Neural cell (in vitro differentiated cells): Measurements from ENCODE around the gene SP140L. TPM values are rescaled to one million over a fixed set of nuclear protein-coding genes. Genes with fewer than 3 reads are reported as not detected.

Experiments
- H2AFZ ChIP-seq: fragments of 200-600, 300-800 bp; sonication (generic), shearing (Covaris generic); 2 replicates; pipeline ENCODE4 v1.6.0; 2014; ENCODE audit warnings: low read depth, mild to moderate bottlenecking, antibody characterized with exemption, low read length, moderate library complexity
- H3F3A ChIP-seq: fragments of 200-600 bp; shearing (Covaris generic); 2 replicates; pipeline ENCODE4 v1.6.1; 2016; ENCODE audit warnings: mild to moderate bottlenecking, moderate library complexity, mixed read lengths, antibody characterized with exemption, low read length; ENCODE audit not compliant: insufficient read depth, poor library complexity, severe bottlenecking
- H3K27ac ChIP-seq: fragments of 200-600, 300-800 bp; sonication (generic), shearing (Covaris generic); 2 replicates; pipeline ENCODE4 v1.5.1; 2014; ENCODE audit warnings: mild to moderate bottlenecking, low read length, moderate library complexity
- H3K27me3 ChIP-seq: fragments of 300-800, 200-600 bp; sonication (generic), shearing (Covaris generic); 2 replicates; pipeline ENCODE4 v1.6.0; 2014; ENCODE audit warnings: mild to moderate bottlenecking, low read depth, low read length, moderate library complexity; ENCODE audit not compliant: insufficient read depth
- H3K36me3 ChIP-seq: fragments of 300-800, 200-600 bp; sonication (generic), shearing (Covaris generic); 2 replicates; pipeline ENCODE4 v1.5.1; 2014; ENCODE audit warnings: mild to moderate bottlenecking, antibody characterized with exemption, low read length, moderate library complexity; ENCODE audit not compliant: insufficient read depth
- H3K4me2 ChIP-seq: fragments of 300-800, 200-600 bp; sonication (generic), shearing (Covaris generic); 2 replicates; pipeline ENCODE4 v1.6.0; 2014; ENCODE audit warnings: mild to moderate bottlenecking, low read length
- H3K4me3 ChIP-seq: fragments of 300-800, 200-600 bp; sonication (generic), shearing (Covaris generic); 2 replicates; pipeline ENCODE4 v1.5.1; 2014; ENCODE audit warnings: mild to moderate bottlenecking, low read length, moderate library complexity
- H3K79me2 ChIP-seq: fragments of 200-600 bp; shearing (Covaris generic); replicated peaks from 2 replicates; pipeline ENCODE4 v1.6.0; 2014; ENCODE audit warnings: mild to moderate bottlenecking, low read length, moderate library complexity; ENCODE audit not compliant: insufficient read depth
- H3K9ac ChIP-seq: fragments of 300-800, 200-600 bp; sonication (generic), shearing (Covaris generic); 2 replicates; pipeline ENCODE4 v1.6.1; 2016; ENCODE audit warnings: mild to moderate bottlenecking, low read length, mixed read lengths
- H3K9me2 ChIP-seq: fragments of 200-600 bp; shearing (Covaris generic); 2 replicates; pipeline ENCODE4 v1.6.1; 2016; ENCODE audit warnings: mild to moderate bottlenecking, low read length, mixed read lengths; ENCODE audit not compliant: insufficient read depth
- H3K9me3 ChIP-seq: fragments of 200-600, 300-800 bp; sonication (generic), shearing (Covaris generic); 2 replicates; pipeline ENCODE4 v1.6.1; 2016; ENCODE audit warnings: mild to moderate bottlenecking, mixed run types, low read length, moderate library complexity, mixed read lengths
- H4K20me1 ChIP-seq: fragments of 200-600 bp; shearing (Covaris generic); 2 replicates; pipeline ENCODE4 v1.6.1; 2016; ENCODE audit warnings: mild to moderate bottlenecking, mixed run types; ENCODE audit not compliant: insufficient read depth
- EP300 ChIP-seq: fragments of 450-650 bp; conservative IDR thresholded peaks from 2 replicates; pipeline ENCODE4 v1.6.1; 2014; ENCODE audit warnings: antibody characterized with exemption, mild to moderate bottlenecking, moderate library complexity; ENCODE audit not compliant: poor library complexity, severe bottlenecking
- EZH2 ChIP-seq: fragments of 200-600, 300-800 bp; shearing (Covaris generic), sonication (generic); IDR thresholded peaks from 2 replicates; pipeline ENCODE4 v1.6.1; 2014; ENCODE audit warnings: antibody characterized with exemption, low read length, borderline replicate concordance, mild to moderate bottlenecking; ENCODE audit not compliant: insufficient read depth, poor library complexity, severe bottlenecking
- MXI1 ChIP-seq: fragments of 450-650 bp; conservative IDR thresholded peaks from 2 replicates; pipeline ENCODE4 v1.6.1; 2014; ENCODE audit warnings: antibody characterized with exemption, mild to moderate bottlenecking; ENCODE audit not compliant: poor library complexity, severe bottlenecking
- POLR2AphosphoS5 ChIP-seq: IDR thresholded peaks from 2 replicates; pipeline ENCODE4 v1.6.1; 2012
- RAD21 ChIP-seq: fragments of 450-650 bp; conservative IDR thresholded peaks from 2 replicates; pipeline ENCODE4 v1.6.1; 2014; ENCODE audit warnings: antibody characterized with exemption, mild to moderate bottlenecking, moderate library complexity
- SMC3 ChIP-seq: fragments of 450-650 bp; conservative IDR thresholded peaks from 2 replicates; pipeline ENCODE4 v1.6.1; 2014; ENCODE audit warnings: antibody characterized with exemption, mild to moderate bottlenecking, moderate library complexity; ENCODE audit not compliant: poor library complexity
- TAF1 ChIP-seq: IDR thresholded peaks from 2 replicates; pipeline ENCODE4 v1.6.1; 2012; ENCODE audit warnings: low read depth
- polyA plus RNA-seq: library from polyadenylated mRNA; depleted of rRNA; stranded (reverse); fragments of >200 nt; gene quantifications from 2 replicates; pipeline ENCODE4 v1.2.3, GENCODE V29; 2014
- TF ChIP-seq, protein P1 (sequence below): fragments of 450-650 bp; IDR thresholded peaks from 2 replicates; pipeline ENCODE4 v1.5.1; 2014; ENCODE audit warnings: antibody characterized with exemption, mild to moderate bottlenecking, moderate library complexity; ENCODE audit not compliant: poor library complexity, severe bottlenecking
- TF ChIP-seq, protein P2 (sequence below): IDR thresholded peaks from 2 replicates; pipeline ENCODE4 v1.6.1; 2012; ENCODE audit warnings: borderline replicate concordance

Gene SP140L
- polyA plus RNA-seq, 1 donor from 2014 or later: not detected

DNA sequence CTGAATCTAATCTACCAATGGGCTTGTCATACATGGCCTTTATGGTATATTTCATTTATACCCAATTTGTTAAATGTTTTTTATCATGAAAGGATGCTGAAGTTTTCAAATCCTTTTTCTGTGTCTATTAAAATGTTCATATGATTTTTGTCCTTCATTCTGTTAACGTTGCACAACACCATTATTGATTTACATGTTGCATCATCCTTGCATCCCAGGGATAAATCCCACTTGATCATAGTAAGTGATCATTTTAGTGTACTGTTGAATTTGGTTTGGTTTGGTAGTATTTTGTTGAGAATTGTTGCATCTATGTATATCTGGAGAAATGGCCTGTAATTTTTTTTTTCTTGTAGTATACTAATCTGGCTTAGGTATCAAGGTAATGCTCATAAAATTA lies 98.4 kb downstream of the SP140L start:
- no peak overlapping the region for H3K4me3 ChIP-seq
- H3K36me3 ChIP-seq: no peaks in the 10 kb centered on the region
- no peak overlapping the region for H3K4me2 ChIP-seq
- H2AFZ ChIP-seq: no peak overlapping the region
- no peaks in the 10 kb centered on the region for H3K9me3 ChIP-seq
- no peaks in the 10 kb centered on the region for H3F3A ChIP-seq
- TF ChIP-seq EP300 (no peak), TAF1 (no peak), MXI1 (no peak), SMC3 (no peak), EZH2 (no peak), RAD21 (no peak), POLR2AphosphoS5 (no peak)
- TF ChIP-seq, protein P1, sequence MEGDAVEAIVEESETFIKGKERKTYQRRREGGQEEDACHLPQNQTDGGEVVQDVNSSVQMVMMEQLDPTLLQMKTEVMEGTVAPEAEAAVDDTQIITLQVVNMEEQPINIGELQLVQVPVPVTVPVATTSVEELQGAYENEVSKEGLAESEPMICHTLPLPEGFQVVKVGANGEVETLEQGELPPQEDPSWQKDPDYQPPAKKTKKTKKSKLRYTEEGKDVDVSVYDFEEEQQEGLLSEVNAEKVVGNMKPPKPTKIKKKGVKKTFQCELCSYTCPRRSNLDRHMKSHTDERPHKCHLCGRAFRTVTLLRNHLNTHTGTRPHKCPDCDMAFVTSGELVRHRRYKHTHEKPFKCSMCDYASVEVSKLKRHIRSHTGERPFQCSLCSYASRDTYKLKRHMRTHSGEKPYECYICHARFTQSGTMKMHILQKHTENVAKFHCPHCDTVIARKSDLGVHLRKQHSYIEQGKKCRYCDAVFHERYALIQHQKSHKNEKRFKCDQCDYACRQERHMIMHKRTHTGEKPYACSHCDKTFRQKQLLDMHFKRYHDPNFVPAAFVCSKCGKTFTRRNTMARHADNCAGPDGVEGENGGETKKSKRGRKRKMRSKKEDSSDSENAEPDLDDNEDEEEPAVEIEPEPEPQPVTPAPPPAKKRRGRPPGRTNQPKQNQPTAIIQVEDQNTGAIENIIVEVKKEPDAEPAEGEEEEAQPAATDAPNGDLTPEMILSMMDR: no peak
- TF ChIP-seq, protein P2, sequence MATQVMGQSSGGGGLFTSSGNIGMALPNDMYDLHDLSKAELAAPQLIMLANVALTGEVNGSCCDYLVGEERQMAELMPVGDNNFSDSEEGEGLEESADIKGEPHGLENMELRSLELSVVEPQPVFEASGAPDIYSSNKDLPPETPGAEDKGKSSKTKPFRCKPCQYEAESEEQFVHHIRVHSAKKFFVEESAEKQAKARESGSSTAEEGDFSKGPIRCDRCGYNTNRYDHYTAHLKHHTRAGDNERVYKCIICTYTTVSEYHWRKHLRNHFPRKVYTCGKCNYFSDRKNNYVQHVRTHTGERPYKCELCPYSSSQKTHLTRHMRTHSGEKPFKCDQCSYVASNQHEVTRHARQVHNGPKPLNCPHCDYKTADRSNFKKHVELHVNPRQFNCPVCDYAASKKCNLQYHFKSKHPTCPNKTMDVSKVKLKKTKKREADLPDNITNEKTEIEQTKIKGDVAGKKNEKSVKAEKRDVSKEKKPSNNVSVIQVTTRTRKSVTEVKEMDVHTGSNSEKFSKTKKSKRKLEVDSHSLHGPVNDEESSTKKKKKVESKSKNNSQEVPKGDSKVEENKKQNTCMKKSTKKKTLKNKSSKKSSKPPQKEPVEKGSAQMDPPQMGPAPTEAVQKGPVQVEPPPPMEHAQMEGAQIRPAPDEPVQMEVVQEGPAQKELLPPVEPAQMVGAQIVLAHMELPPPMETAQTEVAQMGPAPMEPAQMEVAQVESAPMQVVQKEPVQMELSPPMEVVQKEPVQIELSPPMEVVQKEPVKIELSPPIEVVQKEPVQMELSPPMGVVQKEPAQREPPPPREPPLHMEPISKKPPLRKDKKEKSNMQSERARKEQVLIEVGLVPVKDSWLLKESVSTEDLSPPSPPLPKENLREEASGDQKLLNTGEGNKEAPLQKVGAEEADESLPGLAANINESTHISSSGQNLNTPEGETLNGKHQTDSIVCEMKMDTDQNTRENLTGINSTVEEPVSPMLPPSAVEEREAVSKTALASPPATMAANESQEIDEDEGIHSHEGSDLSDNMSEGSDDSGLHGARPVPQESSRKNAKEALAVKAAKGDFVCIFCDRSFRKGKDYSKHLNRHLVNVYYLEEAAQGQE: no peak
- no peaks in the 10 kb centered on the region for H3K79me2 ChIP-seq
- H3K27ac ChIP-seq: no peak overlapping the region
- no peaks in the 10 kb centered on the region for H3K27me3 ChIP-seq
- no peak overlapping the region for H3K9ac ChIP-seq
- no peaks in the 10 kb centered on the region for H3K9me2 ChIP-seq
- no peaks in the 10 kb centered on the region for H4K20me1 ChIP-seq

DNA sequence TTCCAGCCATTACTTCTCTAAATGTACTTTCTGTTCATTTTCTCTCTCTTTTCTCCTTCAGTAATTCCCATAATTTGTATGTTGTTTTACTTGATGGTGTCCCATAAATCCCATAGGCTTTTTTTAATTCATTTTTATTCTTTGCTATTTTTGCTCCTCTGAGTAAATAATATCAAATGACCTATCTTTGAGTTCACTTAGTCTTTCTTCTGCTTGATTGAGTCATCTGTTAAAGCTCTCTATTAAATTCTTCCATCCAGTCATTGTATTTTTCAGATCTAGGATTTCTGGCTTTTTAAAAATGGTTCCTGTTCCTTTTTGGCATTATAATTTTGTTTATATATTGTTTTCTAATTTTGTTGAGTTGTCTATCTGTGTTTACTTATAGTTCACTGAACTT lies 102.5 kb downstream of the SP140L start:
- H2AFZ ChIP-seq: no peak overlapping the region
- TF ChIP-seq POLR2AphosphoS5: no peak
- TF ChIP-seq EZH2: no peak
- no peak for TF ChIP-seq TAF1
- TF ChIP-seq, protein P1: no peak
- TF ChIP-seq, protein P2: no peak
- no peak for TF ChIP-seq SMC3
- TF ChIP-seq RAD21: no peak
- TF ChIP-seq MXI1: no peak
- no peak for TF ChIP-seq EP300
- no peak overlapping the region for H3K4me3 ChIP-seq
- no peaks in the 10 kb centered on the region for H3F3A ChIP-seq
- no peaks in the 10 kb centered on the region for H3K9me3 ChIP-seq
- no peaks in the 10 kb centered on the region for H3K9me2 ChIP-seq
- H3K27ac ChIP-seq: no peak overlapping the region
- no peaks in the 10 kb centered on the region for H3K79me2 ChIP-seq
- H3K9ac ChIP-seq: no peak overlapping the region
- H3K36me3 ChIP-seq: no peaks in the 10 kb centered on the region
- no peaks in the 10 kb centered on the region for H4K20me1 ChIP-seq
- no peak overlapping the region for H3K4me2 ChIP-seq
- no peaks in the 10 kb centered on the region for H3K27me3 ChIP-seq
